ENCODE measurements around the gene CEP68.

Gene CEP68

DNA sequence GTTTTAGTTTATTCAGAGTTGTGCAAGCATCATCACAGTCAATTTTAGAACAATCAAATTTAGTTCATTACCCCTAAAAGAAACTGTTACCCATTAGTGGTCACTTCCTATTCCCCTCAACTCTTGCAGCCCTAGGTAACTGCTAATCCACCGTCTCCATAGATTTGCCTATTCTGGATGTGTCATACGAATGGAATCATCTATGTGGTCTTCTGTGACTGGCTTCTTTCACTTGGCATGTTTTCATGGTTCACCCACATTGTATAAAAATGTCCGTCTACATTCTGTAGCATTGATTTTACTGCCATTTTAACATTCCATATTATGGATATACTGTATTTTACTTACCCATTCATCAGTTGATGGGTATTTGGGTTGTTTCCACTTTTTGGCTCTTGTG, 5.3 kb upstream of the CEP68 start:
- no peak for DNase-seq (ENCODE audit: low read depth)
- no peak for TF ChIP-seq CTCF (conservative IDR thresholded peaks at IDR 0.05; ENCODE audit: low read length)
- H3K4me3 ChIP-seq (ENCODE audit: low read length) = no peak overlapping the region

DNA sequence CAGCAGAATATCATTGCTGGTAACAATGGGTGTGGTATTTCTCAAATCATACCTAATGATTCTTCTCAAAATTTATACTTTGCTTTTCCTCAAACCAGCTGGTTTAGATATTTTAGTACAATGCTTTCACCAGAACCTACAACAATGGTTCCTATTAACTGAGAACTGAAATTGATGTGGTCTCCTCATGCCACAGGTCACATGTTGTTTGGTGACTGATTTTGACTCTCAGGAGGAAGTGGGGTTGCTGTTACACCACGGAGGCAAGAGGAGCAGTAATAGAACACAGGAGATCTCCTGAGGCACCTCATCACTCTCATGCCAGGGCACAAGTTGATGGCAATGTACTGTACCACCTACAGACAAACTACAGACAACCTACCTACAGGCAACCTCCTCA, 3.0 kb upstream of the CEP68 start:
- DNase-seq (ENCODE audit: low read depth) = no peak
- TF ChIP-seq CTCF (conservative IDR thresholded peaks at IDR 0.05; ENCODE audit: low read length) = no peak
- no peak overlapping the region for H3K4me3 ChIP-seq (ENCODE audit: low read length)

- no peak overlapping the region for H3K4me3 ChIP-seq (ENCODE audit: low read length)
- no peak for TF ChIP-seq CTCF (conservative IDR thresholded peaks at IDR 0.05; ENCODE audit: low read length)
- DNase-seq (ENCODE audit: low read depth) = no peak
Measured at GRCh38 chr2:65054749-65055421, 1.3 kb upstream of the CEP68 start.

DNA sequence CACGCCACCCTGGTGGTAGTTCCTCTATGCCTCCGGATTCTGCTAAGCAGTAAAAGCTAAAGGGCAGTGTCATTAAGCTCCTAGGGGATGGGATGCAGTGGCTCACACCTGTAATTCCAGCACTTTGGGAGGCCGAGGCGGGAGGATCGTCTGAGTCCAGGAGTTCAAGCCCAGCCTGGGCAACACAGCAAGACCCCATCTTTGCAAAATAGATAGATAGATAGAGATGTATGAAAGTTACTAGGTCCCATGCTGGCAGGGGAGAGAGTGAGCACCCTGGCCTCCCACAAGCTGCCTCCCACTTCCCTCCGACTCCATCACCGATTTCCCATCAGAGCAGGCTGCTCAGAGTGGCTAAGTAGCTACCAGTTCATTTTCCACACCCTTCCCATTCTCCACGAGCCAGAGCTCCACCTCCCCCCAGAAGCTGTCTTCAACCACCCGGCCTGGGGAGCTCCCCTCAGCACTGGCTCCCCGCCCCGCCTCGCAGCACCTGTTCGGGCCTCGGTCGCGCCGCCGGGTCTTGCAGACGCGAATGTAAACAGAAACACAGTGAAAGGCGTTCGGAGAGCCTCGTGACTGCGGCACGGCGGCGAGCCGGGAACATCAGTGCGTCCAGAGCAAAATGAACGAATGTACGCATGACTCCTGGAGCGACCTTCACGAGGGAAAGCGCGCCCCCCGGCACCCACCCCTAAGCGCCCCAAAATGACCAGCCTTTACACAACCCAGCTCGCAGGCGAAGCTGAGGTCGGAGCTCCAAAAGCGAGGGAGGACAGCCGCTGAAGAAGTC, 598 bp upstream of the CEP68 start:
- DNase-seq (ENCODE audit: low read depth) = no peak
- H3K4me3 ChIP-seq (ENCODE audit: low read length) = peak overlapping the region; percentile 79
- no peak for TF ChIP-seq CTCF (conservative IDR thresholded peaks at IDR 0.05; ENCODE audit: low read length)

DNA sequence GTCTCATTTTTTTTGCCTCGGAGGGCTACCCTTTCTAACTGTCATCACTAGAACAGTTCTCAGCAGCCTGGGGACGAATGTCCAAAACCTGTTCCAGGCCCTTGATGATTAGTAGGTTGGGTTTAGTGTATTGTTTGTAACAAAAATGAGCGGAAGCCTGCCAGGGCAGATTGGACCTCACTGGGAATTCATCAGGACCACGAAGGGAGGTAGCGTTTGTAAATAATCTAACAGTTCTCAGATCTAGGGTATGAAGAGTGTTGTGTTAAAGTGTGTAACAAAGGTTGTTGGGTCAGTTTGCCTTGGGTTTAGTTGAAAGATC, 799 bp downstream of the CEP68 start:
- H3K4me3 ChIP-seq (ENCODE audit: low read length) = peak overlapping the region; percentile 79
- no peak for TF ChIP-seq CTCF (conservative IDR thresholded peaks at IDR 0.05; ENCODE audit: low read length)
- DNase-seq (ENCODE audit: low read depth) = no peak

DNA sequence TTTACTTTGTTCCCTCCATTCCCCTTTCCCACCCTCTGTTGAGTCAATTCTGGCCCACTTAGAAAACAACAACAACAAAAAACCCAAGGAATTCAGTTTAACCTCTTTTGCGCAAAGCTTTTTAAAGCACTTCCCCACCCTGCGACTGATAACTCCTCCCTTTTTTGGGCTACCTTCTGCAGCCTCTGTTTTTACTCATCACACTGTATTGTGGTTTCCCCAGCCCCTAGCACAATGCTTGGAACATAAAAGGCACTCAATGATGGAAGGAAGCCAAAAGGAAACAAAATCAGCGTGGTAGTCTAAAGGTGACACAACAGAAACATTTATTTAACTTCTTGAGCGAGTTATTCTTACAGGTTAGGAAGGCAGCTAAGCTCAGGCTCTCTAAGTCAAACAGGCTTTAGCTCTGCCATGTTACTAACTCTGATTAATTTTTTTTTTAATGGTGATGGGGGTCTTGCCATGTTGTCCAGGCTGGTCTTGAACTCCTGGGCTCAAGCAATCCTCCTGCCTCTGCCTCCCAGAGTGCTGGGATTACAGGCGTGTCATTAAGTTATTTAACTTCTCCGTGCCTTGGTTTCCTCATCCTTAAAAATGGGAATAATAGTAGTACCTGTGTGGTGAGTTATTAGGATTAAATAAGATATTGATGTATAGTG, 1.3 kb downstream of the CEP68 start:
- no peak for TF ChIP-seq CTCF (conservative IDR thresholded peaks at IDR 0.05; ENCODE audit: low read length)
- DNase-seq (ENCODE audit: low read depth) = peak; percentile 49
- H3K4me3 ChIP-seq (ENCODE audit: low read length) = peak overlapping the region; percentile 79

All from AG10803 (cell line).